DOHH2 (cell line): Measurements from ENCODE around the gene CELF1.

Experiments
- EZH2phosphoT487 ChIP-seq: fragments of 200-600 bp; sonication (generic); IDR thresholded peaks from 2 replicates; pipeline ENCODE4 v1.6.1; 2017; ENCODE audit warnings: borderline replicate concordance, mild to moderate bottlenecking, antibody characterized with exemption, low read length, moderate library complexity, mixed read lengths
- TF ChIP-seq, protein P1 (sequence below): fragments of 200-600 bp; sonication (generic); IDR thresholded peaks from one replicate; pipeline ENCODE4 v1.5.1; 2014; ENCODE audit warnings: antibody characterized with exemption, mild to moderate bottlenecking, low read depth, low read length; ENCODE audit not compliant: poor library complexity, severe bottlenecking

DNA sequence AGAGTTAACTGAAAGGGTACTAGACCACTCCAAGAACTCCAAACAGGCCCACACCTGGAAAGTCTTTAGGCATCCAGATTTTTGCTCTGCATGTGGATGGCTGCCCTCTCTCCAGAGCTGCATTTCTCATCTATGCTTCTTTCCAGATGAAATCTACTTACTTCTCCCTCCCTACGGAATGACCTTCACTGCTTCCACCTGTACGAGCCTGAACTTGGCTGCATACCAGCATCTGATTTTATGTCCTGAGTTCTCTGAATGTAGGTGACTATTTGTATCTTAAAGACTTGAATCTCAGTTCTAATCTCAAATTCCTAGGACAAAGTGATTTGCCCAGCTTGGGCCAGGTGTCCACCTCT is 13.3 kb downstream of the CELF1 start:
- TF ChIP-seq, protein P1, sequence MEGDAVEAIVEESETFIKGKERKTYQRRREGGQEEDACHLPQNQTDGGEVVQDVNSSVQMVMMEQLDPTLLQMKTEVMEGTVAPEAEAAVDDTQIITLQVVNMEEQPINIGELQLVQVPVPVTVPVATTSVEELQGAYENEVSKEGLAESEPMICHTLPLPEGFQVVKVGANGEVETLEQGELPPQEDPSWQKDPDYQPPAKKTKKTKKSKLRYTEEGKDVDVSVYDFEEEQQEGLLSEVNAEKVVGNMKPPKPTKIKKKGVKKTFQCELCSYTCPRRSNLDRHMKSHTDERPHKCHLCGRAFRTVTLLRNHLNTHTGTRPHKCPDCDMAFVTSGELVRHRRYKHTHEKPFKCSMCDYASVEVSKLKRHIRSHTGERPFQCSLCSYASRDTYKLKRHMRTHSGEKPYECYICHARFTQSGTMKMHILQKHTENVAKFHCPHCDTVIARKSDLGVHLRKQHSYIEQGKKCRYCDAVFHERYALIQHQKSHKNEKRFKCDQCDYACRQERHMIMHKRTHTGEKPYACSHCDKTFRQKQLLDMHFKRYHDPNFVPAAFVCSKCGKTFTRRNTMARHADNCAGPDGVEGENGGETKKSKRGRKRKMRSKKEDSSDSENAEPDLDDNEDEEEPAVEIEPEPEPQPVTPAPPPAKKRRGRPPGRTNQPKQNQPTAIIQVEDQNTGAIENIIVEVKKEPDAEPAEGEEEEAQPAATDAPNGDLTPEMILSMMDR, result no peak
- no peak for TF ChIP-seq EZH2phosphoT487
